K562 (cell line): Measurements from ENCODE around the gene CLCN4. TPM values are rescaled to one million over a fixed set of nuclear protein-coding genes. Genes with fewer than 3 reads are reported as not detected.

Experiments used
- ATAC-seq: fragments of 200-7000 bp; cut with Tn5 transposase; 3 replicates; pipeline ENCODE4 v1.9.1; 2020; ENCODE audit warnings: moderate library complexity
- BruUV-seq: library from RNA; stranded (reverse); fragments of 400-500 nt; replicated peaks from 2 replicates; lab custom pipeline; 2021; lab: Mats Ljungman, UMichigan
- CTCF ChIA-PET: fragments of 300-600 bp; formaldehyde crosslinking; extraction: SDS; loops from one replicate; lab custom pipeline; 2021; ENCODE audit warnings: low intra/inter-chr PET ratio; lab: Yijun Ruan, JAX
- POLR2A ChIA-PET: fragments of 300-600, 350-650 bp; sonication (Branson Sonifier 250); formaldehyde crosslinking; extraction: SDS; loops from one replicate; lab custom pipeline; 2021; ENCODE audit warnings: antibody characterized with exemption, inconsistent platforms; lab: Yijun Ruan, JAX
- DNase-seq, 4 experiments: peaks; one replicate each; pipeline versions ENCODE4 v3.0.0 to v3.0.0-alpha.2; 2011 to 2018; ENCODE audit warnings: low spot score in 3 of 4, mixed read lengths in 3 of 4; ENCODE audit errors: extremely low read depth in 1 of 4
- FAIRE-seq: peaks from 2 replicates; lab custom pipeline; 2011; peaks lifted over from hg19 to GRCh38; lab: Jason Lieb, UNC
- H2AFZ ChIP-seq: 2 replicates; pipeline ENCODE4 v1.6.0; 2011; ENCODE audit warnings: low read depth, low read length, control low read depth, inconsistent platforms
- H3K27ac ChIP-seq: fragments of 200-600 bp; 3 replicates; pipeline ENCODE4 v1.8.0; 2011; ENCODE audit warnings: low read depth, mild to moderate bottlenecking, control low read depth, inconsistent platforms, low read length, moderate library complexity, mixed read lengths; ENCODE audit errors: extremely low read depth
- H3K27me3 ChIP-seq, 2 experiments: fragments of 300-600 bp in 1 of 2; 2 replicates in 1 of 2; 3 replicates in 1 of 2; pipeline versions ENCODE4 v1.6.0 to v1.8.0; 2011; ENCODE audit warnings: inconsistent platforms in 2 of 2, low read length in 2 of 2, mild to moderate bottlenecking in 1 of 2, mixed read lengths in 1 of 2, moderate library complexity in 1 of 2; ENCODE audit not compliant: control insufficient read depth in 2 of 2, insufficient read depth in 2 of 2
- H3K36me3 ChIP-seq: fragments of 300-600 bp; 3 replicates; pipeline ENCODE4 v1.8.0; 2011; ENCODE audit warnings: mild to moderate bottlenecking, low read length, inconsistent platforms; ENCODE audit not compliant: control insufficient read depth, insufficient read depth
- H3K4me1 ChIP-seq, 2 experiments: fragments of 200-600 bp in 1 of 2; replicated peaks in 1 of 2; 2 replicates in 1 of 2; 3 replicates in 1 of 2; pipeline versions ENCODE4 v1.5.1 to v1.8.0; 2011; ENCODE audit warnings: inconsistent platforms in 2 of 2, low read length in 2 of 2, mild to moderate bottlenecking in 1 of 2, mixed read lengths in 1 of 2, moderate library complexity in 1 of 2; ENCODE audit not compliant: control insufficient read depth in 2 of 2, insufficient read depth in 2 of 2
- H3K4me2 ChIP-seq: 2 replicates; pipeline ENCODE4 v1.6.1; 2011; ENCODE audit warnings: low read length, control low read depth, inconsistent platforms, mixed read lengths; ENCODE audit not compliant: insufficient read depth
- H3K4me3 ChIP-seq: fragments of 200-600 bp; sonication (generic), shearing (Covaris generic); 2 replicates; pipeline ENCODE4 v1.5.1; 2016; ENCODE audit warnings: control low read depth, inconsistent platforms
- H3K79me2 ChIP-seq: fragments of 200-600 bp; 3 replicates; pipeline ENCODE4 v1.8.0; 2011; ENCODE audit warnings: low read length, inconsistent platforms; ENCODE audit not compliant: control insufficient read depth, insufficient read depth
- H3K9ac ChIP-seq, 2 experiments: 2 replicates each; pipeline versions ENCODE4 v1.6.0 to v1.6.1; 2011; ENCODE audit warnings: low read depth in 2 of 2, low read length in 2 of 2, control low read depth in 1 of 2, inconsistent platforms in 1 of 2, mild to moderate bottlenecking in 1 of 2, mixed read lengths in 1 of 2; ENCODE audit not compliant: insufficient read depth in 1 of 2
- H3K9me1 ChIP-seq: one replicate; pipeline ENCODE4 v1.6.0; 2011; ENCODE audit warnings: inconsistent platforms, mild to moderate bottlenecking, low read length, moderate library complexity; ENCODE audit not compliant: control insufficient read depth, insufficient read depth
- H3K9me3 ChIP-seq: replicated peaks from 2 replicates; pipeline ENCODE4 v1.5.1; 2011; ENCODE audit warnings: low read depth, low read length, inconsistent platforms; ENCODE audit not compliant: control insufficient read depth, insufficient read depth
- H4K20me1 ChIP-seq: replicated peaks from 2 replicates; pipeline ENCODE4 v1.6.1; 2011; ENCODE audit warnings: low read length, inconsistent platforms, mixed read lengths; ENCODE audit not compliant: control insufficient read depth, insufficient read depth
- C11orf30 ChIP-seq: fragments of 450-650 bp; IDR thresholded peaks from 2 replicates; pipeline ENCODE4 v1.6.1; 2016; ENCODE audit warnings: low read depth, mild to moderate bottlenecking
- CEBPG ChIP-seq, 3 experiments: fragments of 200-800 bp in 1 of 3; sonication (Bioruptor generic) in 1 of 3; sonication (generic) in 1 of 3; formaldehyde crosslinking in 1 of 3; IDR thresholded peaks in 2 of 3; conservative IDR thresholded peaks in 1 of 3; 2 replicates each; pipeline versions ENCODE4 v1.6.1 to v1.8.0; 2016 to 2022; ENCODE audit warnings: missing compliant biosample characterization in 2 of 3, missing genetic modification characterization in 2 of 3, mild to moderate bottlenecking in 1 of 3, missing genetic modification reagents in 1 of 3
- ELF4 ChIP-seq: fragments of 450-650 bp; formaldehyde crosslinking; IDR thresholded peaks from 2 replicates; pipeline ENCODE4 v1.4.0; 2022; ENCODE audit warnings: missing genetic modification characterization
- HCFC1 ChIP-seq: IDR thresholded peaks from 2 replicates; pipeline ENCODE4 v1.6.1; 2012; ENCODE audit warnings: low read depth, low read length, improper control_type of control experiment
- LCOR ChIP-seq: sonication (generic); formaldehyde crosslinking; IDR thresholded peaks from 2 replicates; pipeline ENCODE4 v1.8.0; 2022; ENCODE audit warnings: mild to moderate bottlenecking, missing genetic modification reagents
- MTA2 ChIP-seq: fragments of 450-650 bp; IDR thresholded peaks from 2 replicates; pipeline ENCODE4 v1.6.1; 2016; ENCODE audit warnings: low read depth
- PURB ChIP-seq: sonication (generic); formaldehyde crosslinking; IDR thresholded peaks from 2 replicates; pipeline ENCODE4 v1.9.0; 2021; ENCODE audit warnings: low read depth, mild to moderate bottlenecking, missing genetic modification reagents
- SMC3 ChIP-seq: conservative IDR thresholded peaks from 2 replicates; pipeline ENCODE4 v1.6.1; 2011; ENCODE audit warnings: low read depth, low read length, improper control_type of control experiment; ENCODE audit not compliant: insufficient read depth
- TCF3 ChIP-seq: sonication (generic); formaldehyde crosslinking; IDR thresholded peaks from 2 replicates; pipeline ENCODE4 v1.4.0; 2020; ENCODE audit warnings: mild to moderate bottlenecking, missing genetic modification reagents
- ZNF133 ChIP-seq: fragments of 250-450 bp; sonication (Bioruptor Pico); IDR thresholded peaks from 2 replicates; pipeline ENCODE4 v1.4.0; 2020; ENCODE audit warnings: mild to moderate bottlenecking
- ZNF174 ChIP-seq: fragments of 250-450 bp; sonication (Bioruptor Pico); IDR thresholded peaks from 2 replicates; pipeline ENCODE4 v1.4.0; 2020; ENCODE audit warnings: mild to moderate bottlenecking
- ZNF224 ChIP-seq: sonication (generic); formaldehyde crosslinking; IDR thresholded peaks from 2 replicates; pipeline ENCODE4 v1.8.0; 2022; ENCODE audit warnings: mild to moderate bottlenecking, missing genetic modification reagents
- ZNF696 ChIP-seq: fragments of 250-450 bp; sonication (Bioruptor Pico); conservative IDR thresholded peaks from 2 replicates; pipeline ENCODE4 v1.4.0; 2020; ENCODE audit warnings: mild to moderate bottlenecking, moderate library complexity
- WGBS: fragments of 100-300 bp; shearing (Covaris generic); methylation state at CpG from one replicate; pipeline ENCODE4 v1.1.6; 2016; ENCODE audit warnings: low coverage, mixed read lengths; ENCODE audit not compliant: insufficient coverage; ENCODE audit errors: missing lambda C conversion rate; 5-methylcytosine and 5-hydroxymethylcytosine counted together
- in situ Hi-C: fragments of 300-500 bp; cut with MboI; formaldehyde crosslinking; loops from 4 replicates; pipeline ENCODE4 v1.15.0; 2018; ENCODE audit warnings: inconsistent platforms, mixed read lengths
- intact Hi-C: fragments of 100-400 bp; cut with micrococcal nuclease; formaldehyde crosslinking; loops from 2 replicates; pipeline ENCODE4 v1.14.2; 2022
- polyA plus RNA-seq, 8 experiments: library from polyadenylated mRNA; depleted of rRNA in 4 of 8; stranded (reverse) in 5 of 8; unstranded in 3 of 8; fragments of >200 nt; fragmentation: Nextera tagmentation in 2 of 8; fragmentation: Illumina TruSeq in 1 of 8; extraction: Ambion mirVana in 2 of 8; extraction: Trizol in 1 of 8; gene quantifications; 2 replicates each; pipeline versions ENCODE4 v1.2.1 to v1.2.3, GENCODE V29; 2011 to 2014; ENCODE audit warnings: inconsistent platforms in 1 of 8, missing spikeins in 1 of 8
- total RNA-seq, 7 experiments: library from RNA; depleted of rRNA in 6 of 7; stranded (reverse); fragments of >200 nt in 6 of 7; fragmentation: Illumina TruSeq in 2 of 7; extraction: Trizol in 2 of 7; gene quantifications; 2 replicates each; pipeline versions ENCODE4 v1.2.1 to v1.2.3, GENCODE V29; 2011 to 2021; ENCODE audit warnings: low replicate concordance in 1 of 7
- TF ChIP-seq, protein P1 (sequence below): fragments of 250-450 bp; sonication (Bioruptor Pico); IDR thresholded peaks from 2 replicates; pipeline ENCODE4 v1.4.0; 2020; ENCODE audit warnings: borderline replicate concordance
- TF ChIP-seq, protein P2 (sequence below): IDR thresholded peaks from 3 replicates; pipeline ENCODE4 v1.6.1; 2011; ENCODE audit warnings: borderline replicate concordance, mild to moderate bottlenecking; ENCODE audit not compliant: insufficient read length, insufficient read depth

Gene CLCN4
- total and polyA plus RNA-seq, 9 of the 15 experiments (the other 6 are each of a cell fraction or from before 2014, with no cell fraction given), result 0.03 to 0.24 (median 0.10) TPM; not detected in 1

DNA sequence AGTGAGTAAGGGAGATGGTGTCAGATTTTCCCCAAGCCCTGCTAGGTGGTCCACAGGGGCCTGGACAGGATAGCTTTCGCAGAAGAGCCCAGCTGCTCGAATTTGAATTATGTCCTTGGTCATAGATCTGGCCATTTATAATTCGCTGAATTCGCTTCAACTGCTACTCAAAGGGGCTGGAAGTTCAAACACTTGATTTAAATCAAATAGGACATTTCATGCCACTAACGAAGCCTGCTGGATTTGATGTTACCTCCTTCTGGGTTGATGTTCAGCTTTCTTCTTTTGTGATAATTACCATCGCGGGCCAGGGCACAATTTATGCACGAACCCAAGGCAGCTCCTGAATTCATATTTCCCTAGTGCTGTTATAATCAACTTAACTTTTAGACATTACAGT, 67.0 kb downstream of the CLCN4 start (continued):
- no peak for TF ChIP-seq SMC3

DNA sequence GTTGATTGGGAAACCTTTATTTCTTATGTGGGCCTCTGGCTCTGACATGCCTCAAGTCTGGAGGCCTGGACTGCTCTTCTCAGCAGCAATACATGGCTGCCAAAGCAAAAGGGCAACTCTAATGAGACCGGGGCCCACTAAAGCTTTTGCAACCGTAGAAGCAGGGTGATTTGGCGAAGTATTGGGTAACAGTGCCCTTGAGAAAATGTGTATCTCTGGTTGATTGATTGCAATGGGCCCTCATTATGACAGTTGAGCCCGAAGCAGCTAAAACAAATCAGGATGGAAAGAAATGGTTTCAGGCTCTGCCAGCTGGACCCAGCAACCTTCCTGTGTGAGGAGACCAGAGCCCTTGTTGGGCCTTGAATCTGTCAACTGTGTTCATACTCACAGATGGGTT, 73.4 kb downstream of the CLCN4 start:
- DNase-seq (no peak), ATAC-seq (no peak), FAIRE-seq (no peak)
- H3K36me3 ChIP-seq, result no peaks in the 10 kb centered on the region
- CTCF ChIA-PET, result no interaction called here
- BruUV-seq, result no TSS peak
- H3K9me3 ChIP-seq, result no peaks in the 10 kb centered on the region
- no peaks in the 10 kb centered on the region; a peak in 1 of 5 replicates for H3K27me3 ChIP-seq
- no peaks in the 10 kb centered on the region for H3K79me2 ChIP-seq
- H3K27ac ChIP-seq, result no peak overlapping the region
- WGBS, result 0% methylated on average over 4 of the region's 4 CpGs
- TF ChIP-seq ZNF174 (CRISPR knock-in tag), result no peak
- TF ChIP-seq CEBPG (CRISPR knock-in tag; IDR thresholded peaks at IDR 0.05), result no peak
- TF ChIP-seq CEBPG (tag; conservative IDR thresholded peaks at IDR 0.05 in 1 of 2, IDR thresholded peaks at IDR 0.05 in 1 of 2), result no peak
- TF ChIP-seq ELF4 (CRISPR knock-in tag), result no peak
- TF ChIP-seq, protein P1, sequence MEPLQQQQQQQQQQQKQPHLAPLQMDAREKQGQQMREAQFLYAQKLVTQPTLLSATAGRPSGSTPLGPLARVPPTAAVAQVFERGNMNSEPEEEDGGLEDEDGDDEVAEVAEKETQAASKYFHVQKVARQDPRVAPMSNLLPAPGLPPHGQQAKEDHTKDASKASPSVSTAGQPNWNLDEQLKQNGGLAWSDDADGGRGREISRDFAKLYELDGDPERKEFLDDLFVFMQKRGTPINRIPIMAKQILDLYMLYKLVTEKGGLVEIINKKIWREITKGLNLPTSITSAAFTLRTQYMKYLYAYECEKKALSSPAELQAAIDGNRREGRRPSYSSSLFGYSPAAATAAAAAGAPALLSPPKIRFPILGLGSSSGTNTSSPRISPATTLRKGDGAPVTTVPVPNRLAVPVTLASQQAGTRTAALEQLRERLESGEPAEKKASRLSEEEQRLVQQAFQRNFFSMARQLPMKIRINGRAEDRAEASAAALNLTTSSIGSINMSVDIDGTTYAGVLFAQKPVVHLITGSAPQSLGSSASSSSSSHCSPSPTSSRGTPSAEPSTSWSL (CRISPR knock-in tag), result no peak
- no peak for TF ChIP-seq TCF3 (CRISPR knock-in tag)
- TF ChIP-seq HCFC1, result no peak
- no peak for TF ChIP-seq PURB (CRISPR knock-in tag)
- TF ChIP-seq ZNF696 (CRISPR knock-in tag), result no peak
- TF ChIP-seq ZNF133 (CRISPR knock-in tag), result no peak
- TF ChIP-seq MTA2, result no peak
- no peak for TF ChIP-seq LCOR
- TF ChIP-seq, protein P2, sequence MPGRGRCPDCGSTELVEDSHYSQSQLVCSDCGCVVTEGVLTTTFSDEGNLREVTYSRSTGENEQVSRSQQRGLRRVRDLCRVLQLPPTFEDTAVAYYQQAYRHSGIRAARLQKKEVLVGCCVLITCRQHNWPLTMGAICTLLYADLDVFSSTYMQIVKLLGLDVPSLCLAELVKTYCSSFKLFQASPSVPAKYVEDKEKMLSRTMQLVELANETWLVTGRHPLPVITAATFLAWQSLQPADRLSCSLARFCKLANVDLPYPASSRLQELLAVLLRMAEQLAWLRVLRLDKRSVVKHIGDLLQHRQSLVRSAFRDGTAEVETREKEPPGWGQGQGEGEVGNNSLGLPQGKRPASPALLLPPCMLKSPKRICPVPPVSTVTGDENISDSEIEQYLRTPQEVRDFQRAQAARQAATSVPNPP, result no peak
- no peak for TF ChIP-seq C11orf30
- TF ChIP-seq ZNF224 (CRISPR knock-in tag), result no peak
- H3K4me3 ChIP-seq, result no peak overlapping the region
- H3K4me2 ChIP-seq, result no peak overlapping the region
- H3K4me1 ChIP-seq, result no peaks in the 10 kb centered on the region
- intact Hi-C loops (no loop called here), in situ Hi-C loops (no loop called here)
- H4K20me1 ChIP-seq, result no peaks in the 10 kb centered on the region
- H2AFZ ChIP-seq, result no peak overlapping the region
- no peaks in the 10 kb centered on the region for H3K9me1 ChIP-seq
- POLR2A ChIA-PET, result interaction anchor here (0.6 kb wide), 1 partner anchor 27 kb away, joined by 4 read pairs; no protein-coding TSS in a partner anchor
- H3K9ac ChIP-seq, result no peak overlapping the region
